Naive thymus-derived CD4-positive, alpha-beta T cell (primary cell): ENCODE results near the gene SORCS1. TPM values are rescaled to one million over a fixed set of nuclear protein-coding genes. Genes with fewer than 3 reads are reported as not detected.

Experiments
- ATAC-seq: fragments of 150-1000 bp; cut with Tn5 transposase; 2 replicates; pipeline ENCODE4 v1.10.0; 2021; ENCODE audit warnings: mild to moderate bottlenecking, moderate library complexity
- CTCF ChIA-PET: fragments of 350-600 bp; sonication (Branson Sonifier 250); formaldehyde crosslinking; loops from one replicate; lab custom pipeline; 2021; ENCODE audit warnings: antibody characterized with exemption; lab: Charles Lee
- POLR2A ChIA-PET: fragments of 350-600 bp; sonication (Branson Sonifier 250); formaldehyde crosslinking; loops from one replicate; lab custom pipeline; 2021; ENCODE audit warnings: antibody characterized with exemption, inconsistent platforms; lab: Charles Lee
- DNase-seq, 9 donors: peaks; one replicate each; pipeline versions ENCODE4 v3.0.0 to v3.0.0-alpha.2; 2020 to 2022; ENCODE audit warnings: mixed read lengths in 1 of 9
- H3K27ac ChIP-seq: one replicate; pipeline ENCODE4 v1.7.0; 2013; ENCODE audit warnings: mild to moderate bottlenecking, low read depth, low read length, moderate library complexity
- H3K27me3 ChIP-seq, 2 donors: one replicate each; pipeline ENCODE4 v1.7.0; 2013; ENCODE audit warnings: low read length in 2 of 2, mild to moderate bottlenecking in 2 of 2, moderate library complexity in 2 of 2; ENCODE audit not compliant: control insufficient read depth in 2 of 2, insufficient read depth in 2 of 2
- H3K36me3 ChIP-seq, 3 experiments: 1 replicate in 2 of 3; 2 replicates in 1 of 3; pipeline ENCODE4 v1.7.0; 2013; ENCODE audit warnings: low read length in 3 of 3, mild to moderate bottlenecking in 3 of 3, moderate library complexity in 1 of 3; ENCODE audit not compliant: insufficient read depth in 3 of 3, control insufficient read depth in 2 of 3
- H3K4me1 ChIP-seq, 2 donors: one replicate each; pipeline ENCODE4 v1.7.0; 2013; ENCODE audit warnings: low read length in 2 of 2, mild to moderate bottlenecking in 2 of 2, moderate library complexity in 1 of 2; ENCODE audit not compliant: control insufficient read depth in 2 of 2, insufficient read depth in 2 of 2
- H3K4me3 ChIP-seq: 2 replicates; pipeline ENCODE4 v1.7.0; 2013; ENCODE audit warnings: mild to moderate bottlenecking, low read length
- H3K9me3 ChIP-seq, 3 experiments: 1 replicate in 2 of 3; 2 replicates in 1 of 3; pipeline ENCODE4 v1.7.0; 2013; ENCODE audit warnings: low read length in 3 of 3; ENCODE audit not compliant: control insufficient read depth in 2 of 3
- H3K27ac Mint-ChIP-seq, 9 donors: one replicate each; pipeline ENCODE4 v1.8.0; 2020 to 2022; ENCODE audit warnings: mixed read lengths in 9 of 9, mild to moderate bottlenecking in 8 of 9, moderate library complexity in 5 of 9, inconsistent platforms in 2 of 9
- H3K27me3 Mint-ChIP-seq, 5 donors: one replicate each; pipeline ENCODE4 v1.8.0; 2021 to 2022; ENCODE audit warnings: mixed read lengths in 5 of 5, mild to moderate bottlenecking in 1 of 5
- H3K36me3 Mint-ChIP-seq, 5 donors: one replicate each; pipeline ENCODE4 v1.8.0; 2020 to 2022; ENCODE audit warnings: mixed read lengths in 5 of 5, mild to moderate bottlenecking in 3 of 5, inconsistent platforms in 1 of 5
- H3K4me1 Mint-ChIP-seq, 7 donors: one replicate each; pipeline ENCODE4 v1.8.0; 2020 to 2022; ENCODE audit warnings: mixed read lengths in 7 of 7, mild to moderate bottlenecking in 3 of 7, inconsistent platforms in 1 of 7
- H3K4me3 Mint-ChIP-seq, 10 donors: one replicate each; pipeline ENCODE4 v1.8.0; 2020 to 2022; ENCODE audit warnings: mild to moderate bottlenecking in 10 of 10, mixed read lengths in 10 of 10, moderate library complexity in 6 of 10, inconsistent platforms in 2 of 10
- H3K9me3 Mint-ChIP-seq, 11 donors: one replicate each; pipeline ENCODE4 v1.8.0; 2020 to 2022; ENCODE audit warnings: mixed read lengths in 11 of 11, mild to moderate bottlenecking in 4 of 11, inconsistent platforms in 1 of 11, moderate library complexity in 1 of 11
- intact Hi-C, 2 donors: fragments of 100-400 bp; cut with micrococcal nuclease; formaldehyde crosslinking; loops; one replicate each; pipeline ENCODE4 v1.15.1; 2023
- polyA plus RNA-seq, 2 donors: library from polyadenylated mRNA; unstranded; fragments of 300-500 nt; fragmentation: Illumina TruSeq; gene quantifications; one replicate each; pipeline ENCODE4 v1.2.3, GENCODE V29; 2021
- total RNA-seq, 6 experiments: library from RNA in 5 of 6; stranded (reverse) in 5 of 6; gene quantifications; 1 replicate in 5 of 6; 2 replicates in 1 of 6; pipeline ENCODE4 v1.2.3 and lab custom pipeline; 2021 to 2026

Gene SORCS1
- total and polyA plus RNA-seq, 7 experiments from 2014 or later, result not detected

DNA sequence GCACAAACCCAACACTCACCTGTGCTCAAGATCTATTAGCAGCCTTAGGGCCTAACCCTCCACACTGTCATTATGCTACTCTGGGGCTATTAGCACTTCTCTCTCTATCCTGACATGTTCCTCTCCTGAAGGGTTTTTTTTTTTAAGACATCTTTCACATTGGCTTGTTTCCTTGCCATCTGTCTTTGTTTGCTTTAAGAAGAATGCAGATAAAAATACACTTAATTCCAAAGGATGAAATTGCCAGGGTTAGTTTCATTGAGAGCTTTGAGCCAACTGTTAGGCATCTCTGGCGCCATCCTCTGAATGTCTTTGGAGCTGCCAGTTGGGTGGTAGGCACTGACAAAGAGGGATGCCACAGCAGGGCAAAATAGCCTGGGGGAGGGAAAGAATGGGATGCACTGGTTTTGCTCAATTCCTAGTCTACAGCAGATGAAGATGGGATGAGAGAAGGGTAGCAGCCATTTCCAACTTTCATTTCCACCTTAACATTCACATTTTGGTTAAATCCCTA, 399.2 kb downstream of the SORCS1 start:
- no peaks in the 10 kb centered on the region for H3K4me1 ChIP-seq
- ATAC-seq (no peak), DNase-seq (no peak)
- intact Hi-C loops, result no loop called here
- POLR2A ChIA-PET, result no interaction called here
- H3K27me3 ChIP-seq, result no peaks in the 10 kb centered on the region
- Mint-ChIP-seq H3K4me3 (no peak overlapping the region), H3K27ac (no peak overlapping the region), H3K36me3 (no peaks in the 10 kb centered on the region), H3K9me3 (peaks cover 0 to 14% (median 1%) of the 10 kb centered on the region in 11 donors), H3K4me1 (no peaks in the 10 kb centered on the region), H3K27me3 (peaks cover 0 to 4% (median 0%) of the 10 kb centered on the region in 5 donors)
- CTCF ChIA-PET, result no interaction called here
- no peaks in the 10 kb centered on the region for H3K36me3 ChIP-seq
- H3K27ac ChIP-seq, result no peak overlapping the region
- no peak overlapping the region for H3K4me3 ChIP-seq
- H3K9me3 ChIP-seq, result no peaks in the 10 kb centered on the region

DNA sequence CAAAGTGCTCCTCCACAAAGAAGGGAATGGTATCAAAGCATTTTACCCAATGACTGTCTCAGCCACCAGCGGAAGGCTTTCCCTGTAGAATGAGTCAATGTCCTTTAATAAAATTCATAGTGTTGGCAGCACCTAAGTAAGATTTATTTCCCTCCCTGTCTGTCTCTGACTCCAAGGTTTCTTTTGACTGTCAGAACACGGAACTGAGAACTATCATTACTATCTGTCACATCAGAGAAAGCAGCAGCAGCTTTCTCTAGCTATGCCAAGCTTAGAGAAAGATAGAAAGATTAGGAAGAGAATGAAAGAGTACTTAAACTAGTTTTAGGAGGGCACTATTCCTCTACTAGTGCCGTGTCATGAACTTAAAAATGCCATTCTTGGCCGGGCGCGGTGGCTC, 400.1 kb downstream of the SORCS1 start:
- Mint-ChIP-seq H3K27ac (no peak overlapping the region), H3K4me3 (no peak overlapping the region), H3K36me3 (no peaks in the 10 kb centered on the region), H3K4me1 (no peaks in the 10 kb centered on the region), H3K27me3 (peaks cover 0 to 4% (median 0%) of the 10 kb centered on the region in 5 donors), H3K9me3 (peaks cover 0 to 14% (median 1%) of the 10 kb centered on the region in 11 donors)
- Histone ChIP-seq H3K27ac (no peak overlapping the region), H3K4me3 (no peak overlapping the region), H3K27me3 (no peaks in the 10 kb centered on the region), H3K4me1 (no peaks in the 10 kb centered on the region), H3K9me3 (no peaks in the 10 kb centered on the region), H3K36me3 (no peaks in the 10 kb centered on the region)
- ATAC-seq (no peak), DNase-seq (no peak)
- intact Hi-C loops, result no loop called here
- ChIA-PET CTCF (no interaction called here), POLR2A (no interaction called here)

GRCh38 chr10:106761906-106762305, 402.6 kb downstream of the SORCS1 start:
- H3K27me3 Mint-ChIP-seq, result peaks cover 0 to 4% (median 0%) of the 10 kb centered on the region in 5 donors
- Histone ChIP-seq H3K27me3 (no peaks in the 10 kb centered on the region), H3K27ac (no peak overlapping the region), H3K36me3 (no peaks in the 10 kb centered on the region), H3K4me1 (no peaks in the 10 kb centered on the region), H3K9me3 (no peaks in the 10 kb centered on the region), H3K4me3 (no peak overlapping the region)
- no peak overlapping the region for H3K4me3 Mint-ChIP-seq
- H3K4me1 Mint-ChIP-seq, result no peaks in the 10 kb centered on the region
- H3K27ac Mint-ChIP-seq, result no peak overlapping the region
- no peak for DNase-seq
- ChIA-PET CTCF (no interaction called here), POLR2A (no interaction called here)
- H3K9me3 Mint-ChIP-seq, result peaks cover 0 to 12% (median 1%) of the 10 kb centered on the region in 11 donors
- intact Hi-C loops, result no loop called here
- no peak for ATAC-seq
- H3K36me3 Mint-ChIP-seq, result no peaks in the 10 kb centered on the region

- Histone ChIP-seq H3K4me3 (no peak overlapping the region), H3K27me3 (no peaks in the 10 kb centered on the region), H3K4me1 (no peaks in the 10 kb centered on the region), H3K36me3 (no peaks in the 10 kb centered on the region), H3K9me3 (no peaks in the 10 kb centered on the region), H3K27ac (no peak overlapping the region)
- DNase-seq (no peak), ATAC-seq (no peak)
- CTCF ChIA-PET, result no interaction called here
- intact Hi-C loops, result no loop called here
- Mint-ChIP-seq H3K4me3 (no peak overlapping the region), H3K36me3 (no peaks in the 10 kb centered on the region), H3K27me3 (no peaks in the 10 kb centered on the region), H3K27ac (no peak overlapping the region), H3K9me3 (peaks cover 0 to 5% (median 0%) of the 10 kb centered on the region in 11 donors), H3K4me1 (no peaks in the 10 kb centered on the region)
- POLR2A ChIA-PET, result no interaction called here
Observed at GRCh38 chr10:106757521-106757920, 407.0 kb downstream of the SORCS1 start.

DNA sequence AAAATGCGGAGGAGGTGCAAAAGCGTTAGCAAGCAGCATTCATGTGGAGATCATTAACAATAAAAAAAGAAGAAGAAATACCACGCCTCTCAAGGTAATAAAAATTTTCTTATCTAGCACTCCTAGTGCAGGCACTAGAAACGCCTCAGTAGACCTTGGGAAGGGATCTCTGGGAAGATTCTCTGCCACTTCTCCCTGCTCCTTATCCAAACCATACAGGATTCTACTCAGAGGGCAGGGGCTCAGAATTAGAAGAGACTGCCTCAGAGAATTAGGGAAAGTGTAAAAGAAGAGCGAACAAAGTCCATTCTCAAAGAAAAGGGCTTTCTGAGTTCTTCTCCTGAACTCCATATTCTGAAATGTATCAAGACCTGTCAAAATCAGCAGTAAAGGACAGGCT, 413.4 kb downstream of the SORCS1 start:
- POLR2A ChIA-PET, result no interaction called here
- H3K4me1 Mint-ChIP-seq, result no peaks in the 10 kb centered on the region
- H3K9me3 ChIP-seq, result no peaks in the 10 kb centered on the region
- DNase-seq (no peak), ATAC-seq (no peak)
- H3K27ac ChIP-seq, result no peak overlapping the region
- no peaks in the 10 kb centered on the region for H3K36me3 ChIP-seq
- H3K27me3 ChIP-seq, result no peaks in the 10 kb centered on the region
- no peak overlapping the region for H3K27ac Mint-ChIP-seq
- no peak overlapping the region for H3K4me3 ChIP-seq
- intact Hi-C loops, result no loop called here
- H3K4me3 Mint-ChIP-seq, result no peak overlapping the region
- CTCF ChIA-PET, result no interaction called here
- H3K9me3 Mint-ChIP-seq, result peaks cover 0 to 8% (median 2%) of the 10 kb centered on the region in 11 donors
- no peaks in the 10 kb centered on the region for H3K27me3 Mint-ChIP-seq
- H3K4me1 ChIP-seq, result no peaks in the 10 kb centered on the region
- no peaks in the 10 kb centered on the region for H3K36me3 Mint-ChIP-seq

GRCh38 chr10:106746868-106747267, 417.6 kb downstream of the SORCS1 start:
- CTCF ChIA-PET, result no interaction called here
- Histone ChIP-seq H3K27ac (no peak overlapping the region), H3K9me3 (no peaks in the 10 kb centered on the region), H3K36me3 (no peaks in the 10 kb centered on the region), H3K4me3 (no peak overlapping the region), H3K4me1 (no peaks in the 10 kb centered on the region), H3K27me3 (no peaks in the 10 kb centered on the region)
- no peak overlapping the region for H3K27ac Mint-ChIP-seq
- peaks cover 0 to 8% (median 3%) of the 10 kb centered on the region in 11 donors for H3K9me3 Mint-ChIP-seq
- no peak for ATAC-seq
- H3K4me1 Mint-ChIP-seq, result no peaks in the 10 kb centered on the region
- no peaks in the 10 kb centered on the region for H3K27me3 Mint-ChIP-seq
- POLR2A ChIA-PET, result no interaction called here
- intact Hi-C loops, result no loop called here
- no peak overlapping the region for H3K4me3 Mint-ChIP-seq
- DNase-seq, result no peak
- H3K36me3 Mint-ChIP-seq, result peaks cover 0 to 2% (median 0%) of the 10 kb centered on the region in 5 donors

- Mint-ChIP-seq H3K4me1 (no peaks in the 10 kb centered on the region), H3K27me3 (no peaks in the 10 kb centered on the region), H3K9me3 (peaks cover 0 to 10% (median 2%) of the 10 kb centered on the region in 11 donors), H3K27ac (no peak overlapping the region), H3K4me3 (no peak overlapping the region), H3K36me3 (peaks cover 0 to 3% (median 0%) of the 10 kb centered on the region in 5 donors)
- Histone ChIP-seq H3K36me3 (no peaks in the 10 kb centered on the region), H3K27ac (no peak overlapping the region), H3K4me1 (no peaks in the 10 kb centered on the region), H3K4me3 (no peak overlapping the region), H3K9me3 (no peaks in the 10 kb centered on the region), H3K27me3 (no peaks in the 10 kb centered on the region)
- no peak for ATAC-seq
- DNase-seq, result no peak
- ChIA-PET CTCF (no interaction called here), POLR2A (no interaction called here)
- intact Hi-C loops, result no loop called here
Observed at GRCh38 chr10:106741006-106741530, 423.4 kb downstream of the SORCS1 start.
